ENCODE data around the gene OSBPL6.
"Not testable (repeated sequence)": the region's sequence is repeated elsewhere in the genome, so short reads cannot be mapped to it uniquely, and the experiment has no call there.

OSBPL6 gene

DNA sequence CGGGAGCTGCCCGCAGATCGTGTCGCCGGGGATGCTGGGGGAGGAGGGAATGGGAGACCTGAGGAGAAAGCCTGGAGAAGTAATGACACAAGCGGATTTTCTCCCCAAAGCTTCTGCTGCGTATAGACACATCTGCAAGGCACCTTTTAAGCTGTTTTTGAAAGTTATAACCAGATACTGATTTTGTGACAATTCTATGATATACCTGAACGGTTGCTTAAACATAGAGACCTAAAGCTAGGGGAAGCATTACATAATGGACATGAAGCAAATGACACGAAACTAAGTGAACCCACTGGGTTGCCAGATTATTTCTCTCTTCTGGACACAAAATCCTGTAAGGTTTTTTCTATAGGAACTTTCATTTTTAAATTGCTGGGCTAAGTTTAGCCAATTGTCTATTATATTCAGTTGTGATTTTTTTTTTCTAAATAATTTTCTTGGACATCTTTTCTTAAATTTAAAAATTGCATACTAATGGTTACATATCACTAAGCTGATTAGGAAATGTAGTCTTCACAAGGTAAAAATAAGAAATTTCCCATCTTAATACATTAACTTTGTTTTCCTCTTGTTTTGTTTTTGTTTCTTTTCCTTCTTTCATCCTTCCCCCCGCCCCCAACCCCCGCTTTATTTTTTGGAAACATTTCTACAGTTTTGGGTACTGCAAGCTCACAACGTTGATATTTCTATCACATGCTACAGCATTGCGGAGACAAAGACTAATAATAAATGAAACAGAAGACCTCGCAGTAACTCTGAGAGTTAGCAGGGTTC is 1.3 kb downstream of the OSBPL6 start:
- Histone ChIP-seq H3K79me2 (ENCODE audit: low read length) (no peaks in the 10 kb centered on the region), H3K27me3 (replicated peaks; ENCODE audit: insufficient read depth, low read length) (peaks cover 13% of the 10 kb centered on the region; the same call in 1 of the 2 replicates), H3K4me2 (ENCODE audit: low read depth, low read length) (peak overlapping the region; percentile 81), H2AFZ (ENCODE audit: low read length) (peak overlapping the region; percentile 94), H4K20me1 (ENCODE audit: insufficient read depth, low read length) (no peaks in the 10 kb centered on the region), H3K9me2 (replicated peaks; ENCODE audit: insufficient read depth, low read length) (no peaks in the 10 kb centered on the region), H3K4me3 (ENCODE audit: low read length) (peak overlapping the region; percentile 90), H3K9me3 (replicated peaks; ENCODE audit: insufficient read depth, low read length) (no peaks in the 10 kb centered on the region), H3F3A (ENCODE audit: insufficient read depth, low read length) (0 out of 2 replicates have a peak, but pooled peaks cover 3% of the 10 kb centered on the region), H3K36me3 (replicated peaks; ENCODE audit: insufficient read depth, low read length) (no peaks in the 10 kb centered on the region), H3K27ac (ENCODE audit: low read length) (no peak overlapping the region), H3K4me1 (ENCODE audit: low read length) (no peaks in the 10 kb centered on the region), H3K9ac (ENCODE audit: low read length) (peak overlapping the region; percentile 47; the same call in 1 of the 2 replicates)
- no peak for DNase-seq
- TF ChIP-seq, protein P1, sequence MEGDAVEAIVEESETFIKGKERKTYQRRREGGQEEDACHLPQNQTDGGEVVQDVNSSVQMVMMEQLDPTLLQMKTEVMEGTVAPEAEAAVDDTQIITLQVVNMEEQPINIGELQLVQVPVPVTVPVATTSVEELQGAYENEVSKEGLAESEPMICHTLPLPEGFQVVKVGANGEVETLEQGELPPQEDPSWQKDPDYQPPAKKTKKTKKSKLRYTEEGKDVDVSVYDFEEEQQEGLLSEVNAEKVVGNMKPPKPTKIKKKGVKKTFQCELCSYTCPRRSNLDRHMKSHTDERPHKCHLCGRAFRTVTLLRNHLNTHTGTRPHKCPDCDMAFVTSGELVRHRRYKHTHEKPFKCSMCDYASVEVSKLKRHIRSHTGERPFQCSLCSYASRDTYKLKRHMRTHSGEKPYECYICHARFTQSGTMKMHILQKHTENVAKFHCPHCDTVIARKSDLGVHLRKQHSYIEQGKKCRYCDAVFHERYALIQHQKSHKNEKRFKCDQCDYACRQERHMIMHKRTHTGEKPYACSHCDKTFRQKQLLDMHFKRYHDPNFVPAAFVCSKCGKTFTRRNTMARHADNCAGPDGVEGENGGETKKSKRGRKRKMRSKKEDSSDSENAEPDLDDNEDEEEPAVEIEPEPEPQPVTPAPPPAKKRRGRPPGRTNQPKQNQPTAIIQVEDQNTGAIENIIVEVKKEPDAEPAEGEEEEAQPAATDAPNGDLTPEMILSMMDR (IDR thresholded peaks at IDR 0.05; ENCODE audit: low read length) = no peak
- no peak for TF ChIP-seq EZH2 (optimal IDR thresholded peaks at IDR 0.05; ENCODE audit: low read depth, low read length)
- no peak for TF ChIP-seq EZH2phosphoT487 (IDR thresholded peaks at IDR 0.05; ENCODE audit: low read length)

DNA sequence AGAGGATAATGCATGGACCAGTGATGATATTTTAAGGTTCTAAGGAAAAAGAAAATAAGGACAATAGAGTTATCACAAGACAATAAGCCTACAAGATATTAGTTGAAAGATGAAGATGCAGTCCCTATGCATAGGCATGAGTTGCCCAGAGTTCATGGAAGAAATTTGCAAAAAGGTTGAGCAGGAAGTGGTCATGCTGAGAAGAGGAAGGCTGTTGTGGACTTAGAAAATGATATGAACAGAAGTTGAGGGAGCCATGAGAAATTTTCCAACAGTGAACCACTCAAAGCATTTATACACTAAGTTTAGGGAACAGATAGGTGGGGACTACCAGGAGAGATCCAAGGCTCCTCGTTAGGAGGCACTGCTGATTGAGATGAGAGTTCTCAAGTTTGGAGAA is 3.5 kb downstream of the OSBPL6 start:
- DNase-seq = no peak
- no peaks in the 10 kb centered on the region for H3K36me3 ChIP-seq (replicated peaks; ENCODE audit: insufficient read depth, low read length)

DNA sequence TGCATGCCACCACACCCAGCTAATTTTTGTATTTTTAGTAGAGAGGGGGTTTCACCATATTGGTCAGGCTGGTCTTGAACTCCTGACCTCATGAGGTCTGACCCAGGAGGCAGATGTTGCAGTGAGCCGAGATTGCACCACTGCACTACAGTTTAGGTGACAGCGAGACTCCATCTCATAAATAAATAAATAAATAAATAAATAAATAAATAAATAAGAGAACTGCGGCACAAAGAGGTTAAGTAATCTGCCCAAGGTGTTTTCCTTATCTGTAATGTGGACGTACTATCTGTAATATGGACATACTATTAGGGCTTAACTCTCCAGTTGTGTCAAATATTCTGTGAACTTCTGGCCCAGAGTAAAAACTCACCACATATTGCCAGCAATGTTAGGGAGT is 4.1 kb downstream of the OSBPL6 start:
- not testable (repeated sequence) for H2AFZ ChIP-seq (ENCODE audit: low read length); H3K27ac ChIP-seq (ENCODE audit: low read length); H3K9me2 ChIP-seq (replicated peaks; ENCODE audit: insufficient read depth, low read length); H3K4me1 ChIP-seq (ENCODE audit: low read length); H3K36me3 ChIP-seq (replicated peaks; ENCODE audit: insufficient read depth, low read length); DNase-seq; H3F3A ChIP-seq (ENCODE audit: insufficient read depth, low read length); H3K79me2 ChIP-seq (ENCODE audit: low read length); H3K9me3 ChIP-seq (replicated peaks; ENCODE audit: insufficient read depth, low read length); H3K4me3 ChIP-seq (ENCODE audit: low read length); H4K20me1 ChIP-seq (ENCODE audit: insufficient read depth, low read length); H3K4me2 ChIP-seq (ENCODE audit: low read depth, low read length); H3K27me3 ChIP-seq (replicated peaks; ENCODE audit: insufficient read depth, low read length); H3K9ac ChIP-seq (ENCODE audit: low read length)

More for the DNA sequence above, 3.5 kb downstream of the OSBPL6 start:
- H3K4me2 ChIP-seq (ENCODE audit: low read depth, low read length) = no peak overlapping the region
- H2AFZ ChIP-seq (ENCODE audit: low read length) = no peak overlapping the region
- no peak overlapping the region for H3K27ac ChIP-seq (ENCODE audit: low read length)
- H3K27me3 ChIP-seq (replicated peaks; ENCODE audit: insufficient read depth, low read length) = peaks cover 6% of the 10 kb centered on the region; the same call in 1 of the 2 replicates
- no peaks in the 10 kb centered on the region for H3K79me2 ChIP-seq (ENCODE audit: low read length)
- H3K4me1 ChIP-seq (ENCODE audit: low read length) = no peaks in the 10 kb centered on the region
- no peaks in the 10 kb centered on the region for H3K9me2 ChIP-seq (replicated peaks; ENCODE audit: insufficient read depth, low read length)
- H4K20me1 ChIP-seq (ENCODE audit: insufficient read depth, low read length) = no peaks in the 10 kb centered on the region
- H3K9me3 ChIP-seq (replicated peaks; ENCODE audit: insufficient read depth, low read length) = no peaks in the 10 kb centered on the region
- no peak for TF ChIP-seq EZH2phosphoT487 (IDR thresholded peaks at IDR 0.05; ENCODE audit: low read length)
- TF ChIP-seq, protein P1 (IDR thresholded peaks at IDR 0.05; ENCODE audit: low read length) = no peak
- no peak overlapping the region for H3K4me3 ChIP-seq (ENCODE audit: low read length)
- no peaks in the 10 kb centered on the region for H3F3A ChIP-seq (ENCODE audit: insufficient read depth, low read length)
- H3K9ac ChIP-seq (ENCODE audit: low read length) = no peak overlapping the region

DNA sequence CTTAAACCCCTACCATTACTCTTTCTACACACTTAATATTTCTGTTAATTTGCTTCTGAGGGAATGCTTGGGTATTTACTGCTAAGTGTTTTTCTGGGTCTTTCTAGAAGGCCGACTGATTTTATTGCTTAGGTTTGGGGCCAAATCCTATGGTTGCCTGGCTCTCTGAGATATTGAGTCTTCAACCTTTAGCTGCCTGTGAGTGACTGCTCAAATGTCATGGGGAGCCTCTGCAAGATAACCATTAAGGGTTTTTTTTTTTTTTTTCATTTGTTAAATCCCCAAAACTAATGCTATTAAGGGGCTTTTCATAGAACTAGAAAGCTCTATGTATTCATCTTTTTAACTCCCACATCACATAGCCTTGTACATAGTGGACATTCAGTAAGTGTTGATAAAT is 5.0 kb downstream of the OSBPL6 start:
- no peaks in the 10 kb centered on the region for H3K9me3 ChIP-seq (replicated peaks; ENCODE audit: insufficient read depth, low read length)
- no peak for DNase-seq
- no peak overlapping the region for H2AFZ ChIP-seq (ENCODE audit: low read length)
- no peaks in the 10 kb centered on the region for H3K9me2 ChIP-seq (replicated peaks; ENCODE audit: insufficient read depth, low read length)
- H3K4me2 ChIP-seq (ENCODE audit: low read depth, low read length) = no peak overlapping the region
- no peaks in the 10 kb centered on the region for H3K79me2 ChIP-seq (ENCODE audit: low read length)
- H4K20me1 ChIP-seq (ENCODE audit: insufficient read depth, low read length) = no peaks in the 10 kb centered on the region
- no peaks in the 10 kb centered on the region for H3K27me3 ChIP-seq (replicated peaks; ENCODE audit: insufficient read depth, low read length)
- H3K4me3 ChIP-seq (ENCODE audit: low read length) = no peak overlapping the region
- H3F3A ChIP-seq (ENCODE audit: insufficient read depth, low read length) = no peaks in the 10 kb centered on the region
- no peak overlapping the region for H3K27ac ChIP-seq (ENCODE audit: low read length)
- H3K9ac ChIP-seq (ENCODE audit: low read length) = no peak overlapping the region
- no peak for TF ChIP-seq EZH2 (optimal IDR thresholded peaks at IDR 0.05; ENCODE audit: low read depth, low read length)
- TF ChIP-seq, protein P1 (IDR thresholded peaks at IDR 0.05; ENCODE audit: low read length) = no peak
- TF ChIP-seq EZH2phosphoT487 (IDR thresholded peaks at IDR 0.05; ENCODE audit: low read length) = no peak
- no peaks in the 10 kb centered on the region for H3K4me1 ChIP-seq (ENCODE audit: low read length)
- H3K36me3 ChIP-seq (replicated peaks; ENCODE audit: insufficient read depth, low read length) = no peaks in the 10 kb centered on the region
